Cardiac muscle cell (in vitro differentiated cells and primary cell): ENCODE data around the gene SLC35G6. TPM values are rescaled to one million over a fixed set of nuclear protein-coding genes. Genes with fewer than 3 reads are reported as not detected.
"Not testable (repeated sequence)": the region's sequence is repeated elsewhere in the genome, so short reads cannot be mapped to it uniquely, and the experiment has no call there.

Source experiments
- DNase-seq, 2 donors: peaks; one replicate each; pipeline versions ENCODE4 v3.0.0 to v3.0.0-alpha.2; 2010 to 2017; ENCODE audit warnings: low read depth in 1 of 2, low spot score in 1 of 2
- H3K27ac ChIP-seq: fragments of 200-600 bp; sonication (generic); 2 replicates; pipeline ENCODE4 v1.5.1; 2016
- H3K27me3 ChIP-seq: fragments of 200-600 bp; sonication (generic); 2 replicates; pipeline ENCODE4 v1.6.0; 2016; ENCODE audit warnings: control low read depth
- H3K36me3 ChIP-seq: fragments of 200-600 bp; sonication (generic); 2 replicates; pipeline ENCODE4 v1.5.1; 2016; ENCODE audit warnings: control low read depth
- H3K4me1 ChIP-seq: fragments of 200-600 bp; sonication (generic); 2 replicates; pipeline ENCODE4 v1.8.1; 2017; ENCODE audit warnings: low read depth, mild to moderate bottlenecking, mixed run types
- H3K4me3 ChIP-seq: fragments of 200-600 bp; sonication (generic); 2 replicates; pipeline ENCODE4 v1.5.1; 2016; ENCODE audit warnings: mild to moderate bottlenecking
- H3K9me3 ChIP-seq: fragments of 200-600 bp; sonication (generic); 2 replicates; pipeline ENCODE4 v1.5.1; 2017; ENCODE audit warnings: low read depth, mild to moderate bottlenecking, control low read depth
- CTCF ChIP-seq: IDR thresholded peaks from 2 replicates; pipeline ENCODE4 v1.5.1; 2012; ENCODE audit warnings: low read depth, mild to moderate bottlenecking, low read length
- polyA plus RNA-seq: library from polyadenylated mRNA; unstranded; fragments of >200 nt; fragmentation: Nextera tagmentation; extraction: Ambion mirVana; gene quantifications from 2 replicates; pipeline ENCODE4 v1.2.1, GENCODE V29; 2016
- total RNA-seq: library from RNA; depleted of rRNA; stranded (reverse); fragments of >200 nt; gene quantifications from 2 replicates; pipeline ENCODE4 v1.2.3, GENCODE V29; 2016

Gene SLC35G6
- total and polyA plus RNA-seq, 2 experiments from 2014 or later = 1.9 TPM; not detected in 1

- peaks cover 37% of the 10 kb centered on the region for H3K4me1 ChIP-seq
- H3K9me3 ChIP-seq = no peaks in the 10 kb centered on the region
- TF ChIP-seq CTCF = no peak
- no peaks in the 10 kb centered on the region for H3K27me3 ChIP-seq
- peak within 1 kb of the TSS; percentile 95 for H3K27ac ChIP-seq
- peak; percentile 49 to 66 for DNase-seq
- H3K36me3 ChIP-seq = no peaks in the 10 kb centered on the region
- H3K4me3 ChIP-seq = peak within 1 kb of the TSS; percentile 69
Observed at GRCh38 chr17:7479213-7480088, 1.8 kb upstream of the SLC35G6 start, which contains the start of gene ZBTB4. ZBTB4 (minus strand) TSS chr17:7479631; CDS start chr17:7466801, 12,830 bp downstream.

GRCh38 chr17:7480089-7480384 is 1.2 kb upstream of the SLC35G6 start:
- no peak for DNase-seq
- H3K4me3 ChIP-seq = peak overlapping the region; percentile 69
- H3K4me1 ChIP-seq = peaks cover 37% of the 10 kb centered on the region
- H3K27me3 ChIP-seq = no peaks in the 10 kb centered on the region
- H3K27ac ChIP-seq = peak overlapping the region; percentile 95
- no peak for TF ChIP-seq CTCF
- no peaks in the 10 kb centered on the region for H3K36me3 ChIP-seq
- no peaks in the 10 kb centered on the region for H3K9me3 ChIP-seq

- not testable (repeated sequence) for H3K9me3 ChIP-seq, H3K27me3 ChIP-seq, H3K36me3 ChIP-seq, H3K4me3 ChIP-seq, DNase-seq
- H3K4me1 ChIP-seq = peaks cover 36% of the 10 kb centered on the region
- H3K27ac ChIP-seq = peak overlapping the region; percentile 98
Observed at GRCh38 chr17:7481842-7482741, 846 bp downstream of the SLC35G6 start.

GRCh38 chr17:7482742-7483088 is 1.5 kb downstream of the SLC35G6 start:
- not testable (repeated sequence) for DNase-seq, H3K27me3 ChIP-seq, H3K9me3 ChIP-seq, H3K36me3 ChIP-seq
- H3K4me3 ChIP-seq = peak overlapping the region; percentile 59
- H3K4me1 ChIP-seq = peaks cover 30% of the 10 kb centered on the region
- peak overlapping the region; percentile 98 for H3K27ac ChIP-seq

GRCh38 chr17:7483255-7484066 is 2.2 kb downstream of the SLC35G6 start:
- Histone ChIP-seq H3K36me3 (no peaks in the 10 kb centered on the region), H3K27me3 (no peaks in the 10 kb centered on the region), H3K27ac (peak overlapping the region; percentile 98), H3K4me3 (peak overlapping the region; percentile 59), H3K4me1 (peaks cover 24% of the 10 kb centered on the region), H3K9me3 (no peaks in the 10 kb centered on the region)
- DNase-seq = peak; percentile 95 to 96
- no peak for TF ChIP-seq CTCF
